ENCODE data around the gene PCK2.
A peak's percentile ranks its signal among the peaks of the same experiment; 100 is the strongest.

PCK2 gene

GRCh38 chr14:24117179-24117578, 23.1 kb downstream of the PCK2 start:
- DNase-seq, result no peak
- TF ChIP-seq POLR2A (IDR thresholded peaks at IDR 0.05; ENCODE audit: low read length) (no peak), GATA1 (IDR thresholded peaks at IDR 0.05; ENCODE audit: low read depth, low read length) (no peak)

GRCh38 chr14:24119691-24120090, 25.6 kb downstream of the PCK2 start:
- no peak for TF ChIP-seq POLR2A (IDR thresholded peaks at IDR 0.05; ENCODE audit: low read length)
- TF ChIP-seq GATA1 (IDR thresholded peaks at IDR 0.05; ENCODE audit: low read depth, low read length), result no peak
- DNase-seq, result no peak

- no peak for TF ChIP-seq GATA1 (IDR thresholded peaks at IDR 0.05; ENCODE audit: low read depth, low read length)
- TF ChIP-seq POLR2A (IDR thresholded peaks at IDR 0.05; ENCODE audit: low read length), result no peak
- DNase-seq, result no peak
These were observed 27.1 kb downstream of the PCK2 start for GRCh38 chr14:24121210-24121609.

GRCh38 chr14:24122416-24122815, 28.3 kb downstream of the PCK2 start:
- TF ChIP-seq POLR2A (IDR thresholded peaks at IDR 0.05; ENCODE audit: low read length) (no peak), GATA1 (IDR thresholded peaks at IDR 0.05; ENCODE audit: low read depth, low read length) (no peak)
- DNase-seq, result no peak

GRCh38 chr14:24122898-24123297, 28.8 kb downstream of the PCK2 start:
- no peak for TF ChIP-seq POLR2A (IDR thresholded peaks at IDR 0.05; ENCODE audit: low read length)
- TF ChIP-seq GATA1 (IDR thresholded peaks at IDR 0.05; ENCODE audit: low read depth, low read length), result no peak
- no peak for DNase-seq

GRCh38 chr14:24123424-24124417, 29.6 kb downstream of the PCK2 start:
- peak; percentile 89 to 96 for DNase-seq
- TF ChIP-seq POLR2A (IDR thresholded peaks at IDR 0.05; ENCODE audit: low read length) (peak; percentile 74), GATA1 (IDR thresholded peaks at IDR 0.05; ENCODE audit: low read depth, low read length) (no peak)

- TF ChIP-seq GATA1 (IDR thresholded peaks at IDR 0.05; ENCODE audit: low read depth, low read length) (no peak), POLR2A (IDR thresholded peaks at IDR 0.05; ENCODE audit: low read length) (no peak)
- no peak for DNase-seq
These were observed 32.8 kb downstream of the PCK2 start for GRCh38 chr14:24126939-24127338.

- TF ChIP-seq POLR2A (IDR thresholded peaks at IDR 0.05; ENCODE audit: low read length) (no peak), GATA1 (IDR thresholded peaks at IDR 0.05; ENCODE audit: low read depth, low read length) (no peak)
- DNase-seq, result no peak
These were observed 33.6 kb downstream of the PCK2 start for GRCh38 chr14:24127673-24128072.

- DNase-seq, result no peak
- no peak for TF ChIP-seq POLR2A (IDR thresholded peaks at IDR 0.05; ENCODE audit: low read length)
- no peak for TF ChIP-seq GATA1 (IDR thresholded peaks at IDR 0.05; ENCODE audit: low read depth, low read length)
These were observed 35.4 kb downstream of the PCK2 start for GRCh38 chr14:24129410-24129998.

GRCh38 chr14:24130380-24130716, 36.2 kb downstream of the PCK2 start, which contains the start of gene FITM1:
TSS of gene FITM1 (plus strand) at chr14:24130659. CDS start at chr14:24131564, 905 bp downstream.
- TF ChIP-seq GATA1 (IDR thresholded peaks at IDR 0.05; ENCODE audit: low read depth, low read length) (no peak), POLR2A (IDR thresholded peaks at IDR 0.05; ENCODE audit: low read length) (no peak)
- DNase-seq, result no peak

GRCh38 chr14:24130717-24131548, 36.8 kb downstream of the PCK2 start:
- no peak for TF ChIP-seq POLR2A (IDR thresholded peaks at IDR 0.05; ENCODE audit: low read length)
- no peak for TF ChIP-seq GATA1 (IDR thresholded peaks at IDR 0.05; ENCODE audit: low read depth, low read length)
- no peak for DNase-seq

- no peak for DNase-seq
- TF ChIP-seq POLR2A (IDR thresholded peaks at IDR 0.05; ENCODE audit: low read length) (no peak), GATA1 (IDR thresholded peaks at IDR 0.05; ENCODE audit: low read depth, low read length) (no peak)
These were observed 37.4 kb downstream of the PCK2 start for GRCh38 chr14:24131549-24131966.

GRCh38 chr14:24132061-24132685, 38.1 kb downstream of the PCK2 start:
- DNase-seq, result no peak
- TF ChIP-seq POLR2A (IDR thresholded peaks at IDR 0.05; ENCODE audit: low read length), result no peak
- TF ChIP-seq GATA1 (IDR thresholded peaks at IDR 0.05; ENCODE audit: low read depth, low read length), result no peak
